GM18868 (cell line): ENCODE data around the gene CIC.
"Not testable (repeated sequence)": the region's sequence is repeated elsewhere in the genome, so short reads cannot be mapped to it uniquely, and the experiment has no call there.

Experiments
- ATAC-seq: cut with Tn5 transposase; IDR thresholded peaks from one replicate; pipeline ENCODE4 v1.9.1; 2021; ENCODE audit warnings: mild to moderate bottlenecking, moderate library complexity; ENCODE audit not compliant: unreplicated experiment

CIC gene

DNA sequence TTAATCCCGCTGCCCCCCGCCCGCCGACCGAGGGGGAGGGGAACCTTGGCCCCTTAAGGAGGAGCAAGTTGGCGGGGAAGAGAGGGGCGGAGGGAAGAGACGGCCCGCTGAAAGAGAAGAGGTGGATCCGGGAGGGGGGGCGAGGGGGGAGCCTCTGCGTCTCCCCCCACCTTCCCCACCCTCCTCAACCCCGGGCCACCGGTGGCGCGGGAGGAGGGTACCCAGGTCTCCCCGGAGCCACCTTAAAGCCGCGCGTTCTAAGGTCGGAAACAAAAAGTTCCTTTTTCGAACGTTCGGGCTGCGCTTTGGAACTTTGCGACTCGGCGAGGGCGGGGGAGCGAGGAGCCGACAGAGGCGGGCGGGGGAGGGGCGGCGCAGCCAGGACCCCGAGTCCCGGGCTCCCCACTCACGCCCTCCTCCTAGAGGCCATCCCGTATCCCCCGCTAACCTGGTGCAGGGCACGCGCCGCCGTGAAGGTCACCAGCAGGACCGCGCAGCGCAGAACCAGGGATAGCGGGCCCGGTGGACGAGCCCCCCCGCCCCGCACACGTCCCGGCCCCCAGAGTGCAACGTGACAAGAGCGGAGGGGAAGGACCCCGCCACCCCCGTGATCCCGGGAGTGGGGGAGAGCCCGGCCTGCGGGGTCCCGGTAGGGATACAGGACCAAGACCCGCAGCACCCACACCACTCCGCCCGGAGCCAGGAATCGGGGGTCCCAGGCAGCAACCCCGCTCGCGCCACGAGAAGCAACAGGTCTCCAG, 14.8 kb upstream of the CIC start:
- no peak for ATAC-seq

DNA sequence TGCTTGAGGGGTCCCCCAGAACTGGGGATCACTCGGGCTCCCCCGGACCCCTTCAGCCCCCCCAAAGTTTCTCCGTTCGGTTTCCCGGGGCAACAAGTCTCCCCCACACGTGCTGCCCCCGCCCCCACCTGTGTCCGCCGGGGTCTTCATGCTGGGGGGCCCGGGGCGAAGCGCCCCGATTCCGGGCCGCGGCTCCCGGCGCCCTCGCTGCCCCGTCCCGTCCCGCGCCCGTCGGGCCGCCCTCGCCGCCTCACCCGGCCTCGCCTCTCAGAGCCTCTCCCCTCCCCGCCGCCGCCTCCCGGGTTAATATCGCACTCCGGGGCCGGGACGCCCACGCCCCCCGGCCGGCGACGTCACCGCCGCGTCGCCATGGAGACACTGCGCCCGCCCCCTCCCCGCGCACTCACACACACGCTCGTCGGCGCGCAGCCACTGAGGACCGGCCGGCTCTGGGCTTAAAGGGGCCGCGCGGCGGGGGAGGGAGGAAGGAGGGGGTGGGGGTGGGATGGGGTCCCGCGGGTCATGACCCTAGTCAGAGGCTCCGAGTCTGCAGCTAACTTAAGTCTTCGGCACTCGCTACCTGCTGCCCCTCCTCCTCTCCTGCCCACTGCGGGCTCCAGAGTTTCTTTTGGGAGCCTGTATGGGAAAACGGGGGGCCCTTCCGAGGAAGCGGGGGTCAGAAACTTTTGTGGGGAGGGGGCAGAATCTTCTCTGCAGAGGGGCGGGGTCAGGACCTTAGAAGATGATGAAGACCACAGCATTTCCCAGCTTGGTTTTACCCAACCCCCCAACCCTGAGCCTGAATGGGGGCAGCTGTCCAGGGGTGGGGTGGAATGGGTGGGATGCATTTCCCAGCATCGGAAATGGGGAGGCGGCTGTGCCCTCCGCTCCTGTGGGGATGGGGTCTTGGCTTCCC, 13.9 kb upstream of the CIC start, which contains the start of gene ERF:
ERF (minus strand) TSS at position 279 of the 916 bp plus-strand sequence; CDS start at position 150, 129 bp downstream.
- ATAC-seq = peak; percentile 69

DNA sequence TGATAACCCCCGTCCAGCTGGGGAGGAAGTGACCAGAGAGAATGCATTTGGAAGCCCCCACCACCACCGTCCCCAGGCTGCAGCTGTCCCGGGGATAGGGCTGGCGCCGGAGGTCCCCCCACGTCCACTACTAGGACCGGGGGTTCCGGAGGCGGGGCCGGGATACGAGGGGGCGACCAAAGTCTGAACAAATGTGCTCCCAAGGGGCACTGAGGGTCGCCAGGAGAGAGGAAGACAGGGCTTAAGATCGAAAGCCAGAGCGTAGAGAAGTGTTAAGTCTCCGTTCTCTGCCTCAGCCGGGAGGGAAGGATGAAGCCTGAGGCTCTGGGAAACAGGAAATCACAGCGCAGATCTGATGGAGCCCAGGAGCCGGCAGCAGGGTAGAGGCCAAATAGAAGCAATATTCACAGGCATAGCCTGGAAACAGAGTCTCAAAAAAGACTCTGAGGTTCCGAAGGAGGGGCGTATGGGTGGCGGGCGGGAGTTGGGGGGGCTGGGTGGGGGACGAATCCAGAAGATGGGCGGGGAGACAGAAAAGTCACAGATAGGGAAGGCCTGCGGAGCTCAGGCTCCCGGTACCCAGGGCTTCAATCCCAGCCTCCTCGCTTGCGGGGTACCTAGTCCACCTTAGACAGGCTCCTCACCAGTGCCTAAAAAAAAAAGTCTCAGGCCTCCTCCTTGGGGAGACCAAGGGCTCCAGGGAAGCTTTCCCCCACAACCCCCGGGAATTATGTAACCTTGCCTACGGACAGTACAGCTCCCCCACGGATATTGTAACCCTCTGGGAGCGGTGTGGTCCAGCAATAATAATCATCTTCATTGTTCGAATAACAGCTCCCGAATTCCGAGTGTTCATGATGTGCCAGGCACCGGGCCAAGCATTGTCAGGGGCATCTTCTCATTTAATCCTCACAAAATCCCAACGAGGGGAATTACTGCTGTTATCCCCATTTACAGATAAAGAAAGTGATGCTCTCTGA, 13.0 kb upstream of the CIC start:
- no peak for ATAC-seq

DNA sequence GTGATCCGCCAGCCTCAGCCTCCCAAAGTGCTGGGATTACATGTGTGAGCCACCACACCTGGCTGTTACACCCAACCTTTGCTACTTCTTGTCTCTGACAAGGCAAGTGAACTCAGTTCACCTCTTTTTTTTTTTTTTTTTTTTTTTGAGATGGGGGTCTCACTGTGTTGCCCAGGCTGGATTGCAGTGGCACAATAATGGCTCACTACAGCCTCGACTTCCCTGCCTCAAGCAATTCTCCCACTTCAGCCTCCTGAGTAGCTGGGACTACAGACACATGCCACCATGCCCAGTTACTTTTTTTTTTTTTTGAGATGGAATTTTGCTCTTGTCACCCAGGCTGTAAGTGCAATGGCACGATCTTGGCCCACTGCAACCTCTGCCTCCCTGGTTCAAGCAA, 11.2 kb upstream of the CIC start:
- not testable (repeated sequence) for ATAC-seq

DNA sequence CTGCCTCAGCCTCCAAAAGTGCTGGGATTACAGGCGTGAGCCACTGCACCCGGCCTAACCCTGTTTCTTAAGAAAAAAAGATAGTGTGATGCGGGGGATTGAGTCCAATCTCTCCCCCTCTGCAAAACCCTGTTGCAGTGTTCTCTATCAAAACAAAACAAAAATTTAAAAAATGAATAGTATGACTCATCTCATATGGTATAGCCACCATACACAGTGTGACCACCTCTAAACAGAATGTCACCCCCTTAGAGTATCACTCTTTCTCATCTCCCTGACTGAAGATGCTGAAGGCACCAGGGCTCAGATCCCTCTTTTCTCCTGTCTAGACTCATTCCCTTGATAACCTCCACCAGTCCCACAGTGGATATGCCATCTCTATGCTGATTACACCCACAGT, 7.3 kb upstream of the CIC start:
- no peak for ATAC-seq

DNA sequence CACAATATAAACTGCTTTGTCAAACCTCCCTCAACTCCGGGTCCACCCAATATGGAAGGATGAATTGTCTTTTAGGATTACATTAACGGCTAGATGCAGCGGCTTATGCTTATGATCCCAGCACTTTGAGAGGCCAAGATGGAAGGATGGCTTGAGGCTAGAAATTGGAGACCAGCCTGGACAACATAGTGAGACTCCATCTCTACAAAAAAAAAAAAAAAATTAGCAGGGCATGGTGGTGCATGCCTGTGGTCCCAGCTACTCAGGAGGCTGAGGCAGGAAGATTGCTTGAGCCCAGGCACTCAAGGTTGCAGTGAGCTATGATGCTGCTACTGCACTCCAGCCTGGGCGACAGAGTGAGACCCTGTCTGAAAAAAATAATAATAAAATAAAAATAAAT, 2.9 kb upstream of the CIC start:
- ATAC-seq = not testable (repeated sequence)

DNA sequence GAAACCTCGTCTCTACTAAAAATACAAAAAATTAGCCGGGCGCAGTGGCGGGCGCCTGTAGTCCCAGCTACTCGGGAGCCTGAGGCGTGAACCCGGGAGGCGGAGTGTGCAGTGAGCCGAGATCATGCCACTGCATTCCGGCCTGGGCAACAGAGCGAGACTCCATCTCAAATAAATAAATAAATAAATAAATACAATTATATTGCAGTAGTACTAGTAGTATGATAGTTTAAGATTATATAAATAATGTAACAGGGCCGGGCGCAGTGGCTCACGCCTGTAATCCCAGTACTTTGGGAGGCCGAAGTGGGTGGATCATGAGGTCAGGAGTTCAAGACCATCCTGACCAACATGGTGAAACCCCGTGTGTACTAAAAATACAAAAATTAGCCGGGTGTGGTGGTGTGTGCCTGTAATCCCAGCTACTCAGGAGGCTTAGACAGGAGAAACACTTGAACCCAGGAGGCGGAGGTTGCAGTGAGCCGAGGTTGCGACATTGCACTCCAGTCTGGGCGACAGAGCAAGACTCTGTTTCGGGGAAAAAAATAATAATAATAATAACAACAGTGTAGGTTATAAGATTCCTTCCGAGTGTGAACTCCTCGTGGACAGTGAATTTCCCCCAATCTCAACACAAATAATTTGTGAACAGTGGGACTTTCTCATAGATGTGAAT, 2.0 kb upstream of the CIC start:
- not testable (repeated sequence) for ATAC-seq

DNA sequence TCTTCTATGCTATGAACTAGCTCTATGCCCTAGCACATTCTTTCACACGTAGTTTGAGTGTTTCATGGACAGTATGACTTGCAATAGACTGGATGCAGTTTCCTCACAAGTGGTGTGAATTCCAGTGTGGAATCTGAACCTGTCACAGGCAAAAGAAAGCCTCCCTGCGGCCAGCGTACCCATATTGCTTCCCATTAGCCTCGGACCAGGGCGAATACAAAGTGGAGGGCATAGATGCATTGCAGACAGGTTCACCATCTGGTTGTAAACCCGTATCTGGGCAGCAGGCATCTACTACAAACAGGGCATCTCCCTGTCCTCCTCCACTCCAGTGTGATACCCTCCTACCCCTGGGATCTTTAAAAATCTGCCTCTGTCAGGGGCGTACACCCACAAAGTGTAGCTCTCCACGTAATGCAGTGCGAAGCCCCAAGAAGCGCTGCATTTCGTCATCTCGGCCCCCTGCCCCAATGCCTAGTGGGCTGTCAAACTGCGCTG, 1.4 kb upstream of the CIC start:
- ATAC-seq = no peak

DNA sequence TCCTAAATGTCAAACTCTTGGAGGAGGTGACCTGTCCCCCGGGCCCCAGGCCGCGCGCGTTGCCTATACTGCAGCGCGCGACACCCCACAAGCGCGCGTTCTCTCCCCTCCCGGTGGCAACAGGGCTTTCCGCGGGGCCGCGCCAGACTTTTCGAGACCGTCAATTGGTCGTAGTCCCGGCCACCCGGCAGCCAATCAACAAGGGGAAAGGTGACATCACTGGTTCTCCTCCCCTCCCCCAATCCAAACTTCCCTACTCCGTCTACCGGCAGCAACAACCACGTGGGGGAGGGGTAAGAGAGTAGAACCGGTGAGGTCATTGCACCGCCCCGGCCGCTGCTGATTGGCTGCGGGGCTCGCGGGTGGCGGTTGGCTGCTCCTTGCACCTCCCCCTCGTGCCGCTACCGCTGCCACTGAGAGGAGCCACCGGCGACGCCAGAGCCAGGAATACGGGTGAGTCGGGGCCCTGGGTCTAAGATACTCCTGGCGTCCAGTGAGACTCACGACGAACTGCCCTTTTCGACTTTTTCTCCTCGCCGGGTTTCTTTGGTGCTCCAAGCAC, 829 bp upstream of the CIC start:
- peak; percentile 49 for ATAC-seq

DNA sequence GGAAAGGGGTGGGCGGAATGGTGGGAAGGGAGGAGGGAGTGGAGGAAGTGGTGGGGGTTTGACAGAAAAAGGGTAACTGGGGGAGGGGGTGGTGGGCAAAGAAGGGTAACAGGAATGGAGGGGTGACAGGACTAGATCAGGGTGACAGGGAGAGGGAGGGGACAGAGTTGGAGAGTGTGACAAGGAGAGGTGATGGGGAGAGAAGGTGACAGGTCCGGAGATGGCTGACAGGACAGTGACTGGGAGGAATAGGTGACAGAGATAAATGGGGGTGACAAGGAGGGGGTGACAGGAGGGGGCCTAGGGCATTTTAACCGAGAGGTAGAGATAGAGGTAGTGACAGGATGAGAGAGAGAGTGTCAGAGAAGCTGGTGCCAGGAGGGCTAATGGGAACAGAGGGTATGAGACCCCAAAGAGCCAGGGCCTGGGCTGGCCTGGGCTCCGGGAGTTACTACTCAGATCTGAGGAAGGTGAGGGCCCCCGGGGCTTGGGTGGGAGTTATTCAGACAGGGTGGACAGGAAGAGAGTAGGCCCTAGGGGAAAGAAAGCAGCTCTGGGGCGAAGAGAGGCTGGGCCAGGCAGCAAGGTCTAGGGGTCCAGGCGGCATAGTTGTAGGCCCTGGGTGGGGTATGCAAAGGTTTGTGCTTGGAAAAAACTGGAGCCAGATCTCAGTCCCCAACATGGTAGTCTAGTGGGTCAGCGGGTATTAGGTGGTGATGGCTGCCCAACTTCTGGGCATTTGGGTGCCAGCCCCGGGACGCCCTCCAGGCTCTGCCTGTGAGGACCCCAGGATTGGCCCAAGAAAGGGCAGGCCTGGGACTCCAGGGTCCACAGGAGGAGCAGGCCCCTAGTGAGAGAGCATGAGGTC, 660 bp downstream of the CIC start:
- ATAC-seq = no peak

DNA sequence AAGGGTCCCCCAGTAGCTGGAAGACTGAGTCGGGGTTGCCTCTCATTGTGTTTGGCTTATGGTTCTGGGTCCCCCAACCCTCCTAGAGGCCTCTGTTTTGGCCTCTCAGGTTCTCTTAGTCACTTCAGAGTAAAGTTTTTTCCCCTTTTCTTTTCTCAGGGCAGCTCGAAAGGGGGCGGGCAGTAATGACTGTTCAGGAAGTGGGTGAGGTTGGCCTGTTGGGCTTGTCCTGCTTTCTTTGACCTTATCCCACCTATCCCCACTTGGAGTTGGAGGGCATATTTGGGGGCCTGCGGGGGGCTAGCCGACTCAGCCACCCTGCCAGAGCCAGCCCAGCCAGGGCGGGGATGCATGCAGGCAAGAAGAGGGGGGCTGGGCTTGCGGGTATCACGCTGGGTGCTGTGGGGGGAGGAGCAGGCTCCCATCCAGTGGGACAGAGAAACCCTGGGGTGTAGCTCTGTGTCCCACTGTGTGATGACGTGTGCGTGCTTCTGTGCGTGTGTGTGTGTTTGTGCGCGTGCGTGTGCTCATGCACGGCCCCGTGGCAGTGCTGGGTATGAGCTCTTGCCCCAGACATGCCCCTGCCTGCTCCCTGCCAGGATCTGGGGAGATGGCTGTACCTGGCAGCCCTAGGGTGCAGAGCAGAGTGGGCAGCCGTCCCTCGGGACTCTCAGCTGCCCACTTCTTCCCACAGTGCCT, 1.4 kb downstream of the CIC start:
- no peak for ATAC-seq

DNA sequence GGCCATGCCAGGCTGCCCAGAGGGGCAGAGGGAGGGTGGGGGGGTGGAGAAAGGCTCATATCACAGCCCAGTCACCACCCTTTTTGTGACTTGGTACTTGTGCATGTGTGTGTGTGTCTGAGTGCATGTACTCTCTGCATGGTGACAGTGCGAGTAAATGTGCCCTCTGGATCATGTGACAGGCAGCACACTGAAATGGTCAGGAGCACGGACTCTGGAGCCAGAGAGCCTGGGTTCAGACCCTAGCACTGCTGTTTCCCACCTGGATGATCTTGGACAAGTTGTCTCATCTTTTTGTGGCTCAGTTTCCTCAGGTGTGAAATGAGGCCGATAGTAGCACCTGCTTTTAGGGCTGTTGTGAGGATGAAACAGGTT, 2.0 kb downstream of the CIC start:
- no peak for ATAC-seq

DNA sequence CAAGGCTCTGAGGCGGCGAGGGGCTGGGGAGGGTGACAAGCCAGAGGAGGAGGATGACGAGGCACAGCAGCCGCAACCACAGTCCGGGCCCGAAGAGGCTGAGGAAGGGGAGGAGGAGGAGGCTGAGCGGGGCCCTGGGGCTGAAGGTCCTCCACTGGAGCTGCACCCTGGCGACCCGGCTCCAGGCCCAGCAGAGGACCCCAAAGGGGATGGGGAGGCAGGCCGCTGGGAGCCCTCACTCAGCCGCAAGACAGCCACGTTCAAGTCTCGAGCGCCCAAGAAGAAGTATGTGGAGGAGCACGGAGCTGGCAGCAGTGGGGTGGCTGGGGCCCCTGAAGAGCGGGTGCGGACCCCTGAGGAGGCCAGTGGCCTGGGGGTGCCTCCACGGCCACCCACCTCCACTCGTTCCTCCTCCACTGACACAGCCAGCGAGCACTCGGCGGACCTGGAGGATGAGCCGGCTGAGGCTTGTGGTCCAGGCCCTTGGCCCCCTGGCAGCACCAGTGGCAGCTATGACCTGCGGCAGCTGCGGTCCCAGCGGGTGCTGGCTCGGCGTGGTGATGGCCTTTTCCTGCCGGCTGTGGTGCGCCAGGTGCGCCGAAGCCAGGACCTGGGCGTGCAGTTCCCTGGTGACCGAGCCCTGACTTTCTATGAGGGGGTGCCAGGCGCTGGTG, 2.9 kb downstream of the CIC start:
- no peak for ATAC-seq

DNA sequence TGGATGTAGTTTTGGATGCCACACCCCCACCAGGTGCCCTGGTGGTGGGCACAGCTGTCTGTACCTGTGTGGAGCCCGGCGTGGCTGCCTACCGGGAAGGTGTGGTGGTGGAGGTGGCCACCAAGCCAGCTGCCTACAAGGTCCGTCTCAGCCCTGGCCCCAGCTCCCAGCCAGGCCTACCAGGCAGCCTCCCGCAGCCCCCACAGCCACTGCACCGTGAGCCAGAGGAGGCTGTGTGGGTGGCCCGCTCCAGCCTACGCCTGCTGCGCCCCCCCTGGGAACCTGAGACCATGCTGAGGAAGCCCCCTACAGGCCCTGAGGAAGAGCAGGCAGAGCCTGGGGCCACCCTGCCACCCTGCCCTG, 3.5 kb downstream of the CIC start:
- ATAC-seq = no peak

DNA sequence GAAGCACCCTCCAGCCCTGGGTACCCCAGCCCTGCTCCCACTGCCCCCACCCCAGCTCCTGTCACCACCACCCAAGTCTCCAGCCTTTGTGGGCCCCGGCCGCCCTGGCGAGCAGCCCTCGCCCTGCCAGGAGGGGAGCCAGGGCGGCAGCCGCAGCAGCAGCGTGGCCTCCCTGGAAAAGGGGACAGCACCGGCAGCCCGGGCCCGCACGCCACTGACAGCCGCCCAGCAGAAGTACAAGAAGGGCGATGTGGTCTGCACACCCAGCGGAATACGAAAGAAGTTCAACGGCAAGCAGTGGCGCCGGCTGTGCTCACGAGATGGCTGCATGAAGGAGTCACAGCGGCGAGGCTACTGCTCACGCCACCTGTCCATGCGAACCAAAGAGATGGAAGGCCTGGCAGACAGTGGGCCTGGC, 3.9 kb downstream of the CIC start:
- ATAC-seq = no peak

DNA sequence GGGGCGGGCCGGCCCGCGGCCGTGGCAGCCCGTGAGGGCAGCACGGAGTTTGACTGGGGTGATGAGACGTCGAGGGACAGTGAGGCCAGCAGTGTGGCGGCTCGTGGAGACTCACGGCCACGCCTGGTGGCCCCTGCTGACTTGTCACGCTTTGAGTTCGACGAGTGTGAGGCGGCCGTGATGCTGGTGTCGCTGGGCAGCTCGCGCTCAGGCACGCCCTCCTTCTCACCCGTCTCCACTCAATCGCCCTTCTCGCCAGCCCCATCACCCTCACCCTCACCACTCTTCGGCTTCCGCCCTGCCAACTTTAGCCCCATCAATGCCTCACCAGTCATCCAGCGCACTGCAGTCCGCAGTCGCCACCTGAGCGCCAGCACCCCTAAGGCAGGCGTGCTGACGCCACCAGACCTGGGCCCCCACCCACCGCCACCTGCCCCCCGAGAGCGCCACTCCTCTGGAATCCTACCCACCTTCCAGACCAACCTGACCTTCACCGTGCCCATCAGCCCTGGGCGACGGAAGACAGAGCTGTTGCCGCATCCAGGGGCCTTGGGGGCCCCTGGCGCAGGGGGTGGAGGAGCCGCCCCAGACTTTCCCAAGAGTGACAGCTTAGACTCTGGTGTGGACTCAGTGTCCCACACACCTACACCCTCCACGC, 4.5 kb downstream of the CIC start:
- ATAC-seq = no peak

DNA sequence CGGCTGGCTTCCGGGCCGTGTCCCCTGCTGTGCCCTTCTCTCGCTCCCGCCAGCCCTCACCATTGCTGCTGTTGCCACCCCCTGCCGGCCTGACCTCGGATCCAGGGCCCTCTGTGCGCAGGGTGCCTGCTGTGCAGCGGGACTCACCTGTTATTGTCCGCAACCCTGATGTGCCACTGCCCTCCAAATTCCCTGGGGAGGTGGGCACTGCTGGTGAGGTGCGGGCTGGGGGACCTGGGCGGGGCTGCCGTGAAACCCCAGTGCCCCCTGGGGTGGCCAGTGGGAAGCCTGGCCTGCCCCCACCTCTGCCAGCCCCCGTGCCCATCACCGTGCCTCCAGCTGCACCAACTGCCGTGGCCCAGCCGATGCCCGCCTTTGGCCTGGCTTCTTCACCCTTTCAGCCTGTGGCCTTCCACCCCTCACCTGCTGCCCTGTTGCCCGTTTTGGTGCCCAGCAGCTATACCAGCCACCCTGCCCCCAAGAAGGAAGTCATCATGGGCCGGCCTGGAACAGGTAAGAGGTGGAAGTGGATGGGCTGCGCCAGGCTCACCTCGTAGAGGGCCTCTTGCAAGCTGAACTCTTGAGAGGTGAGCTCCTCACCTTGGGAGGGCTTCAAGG, 5.1 kb downstream of the CIC start:
- ATAC-seq = no peak
